Calu3 (cell line): ENCODE results near the gene PURA. TPM values are rescaled to one million over a fixed set of nuclear protein-coding genes. Genes with fewer than 3 reads are reported as not detected.

ENCODE experiments used
- BruUV-seq: library from RNA; stranded (reverse); fragments of 400-500 nt; replicated peaks from 2 replicates; lab custom pipeline; 2021; lab: Mats Ljungman, UMichigan
- CTCF ChIA-PET: fragments of 300-600 bp; sonication (Branson Sonifier 250); formaldehyde crosslinking; loops from one replicate; lab custom pipeline; 2022; ENCODE audit warnings: antibody characterized with exemption; lab: Charles Lee
- DNase-seq: peaks from one replicate; pipeline ENCODE4 v3.0.0; 2022
- H3K27ac Mint-ChIP-seq: one replicate; pipeline ENCODE4 v1.8.0; 2022; ENCODE audit warnings: mixed read lengths; ENCODE audit not compliant: unreplicated experiment
- H3K27me3 Mint-ChIP-seq: one replicate; pipeline ENCODE4 v1.8.0; 2022; ENCODE audit warnings: mixed read lengths; ENCODE audit not compliant: unreplicated experiment
- H3K36me3 Mint-ChIP-seq: one replicate; pipeline ENCODE4 v1.8.0; 2022; ENCODE audit warnings: mild to moderate bottlenecking, moderate library complexity, mixed read lengths; ENCODE audit not compliant: insufficient read depth, unreplicated experiment
- H3K4me1 Mint-ChIP-seq: one replicate; pipeline ENCODE4 v1.8.0; 2022; ENCODE audit warnings: mild to moderate bottlenecking, low read depth, mixed read lengths; ENCODE audit not compliant: unreplicated experiment
- H3K4me3 Mint-ChIP-seq: one replicate; pipeline ENCODE4 v1.8.0; 2022; ENCODE audit warnings: mild to moderate bottlenecking, low read depth, moderate library complexity, mixed read lengths; ENCODE audit not compliant: unreplicated experiment
- H3K9me3 Mint-ChIP-seq: one replicate; pipeline ENCODE4 v1.8.0; 2022; ENCODE audit warnings: low read depth, mixed read lengths; ENCODE audit not compliant: unreplicated experiment
- intact Hi-C: fragments of 100-400 bp; cut with micrococcal nuclease; formaldehyde crosslinking; loops from one replicate; pipeline ENCODE4 v1.10.0; 2022; ENCODE audit not compliant: unreplicated experiment
- total RNA-seq: library from RNA; stranded (reverse); gene quantifications from 2 replicates; pipeline ENCODE4 v1.2.3, GENCODE V29; 2022
- TF ChIP-seq, protein P1 (sequence below): fragments of 200-600 bp; IDR thresholded peaks from one replicate; pipeline ENCODE4 v1.8.0; 2022; ENCODE audit warnings: antibody characterized with exemption; ENCODE audit not compliant: unreplicated experiment

PURA gene
- total RNA-seq, 1 experiment from 2014 or later, result 16.7 TPM

DNA sequence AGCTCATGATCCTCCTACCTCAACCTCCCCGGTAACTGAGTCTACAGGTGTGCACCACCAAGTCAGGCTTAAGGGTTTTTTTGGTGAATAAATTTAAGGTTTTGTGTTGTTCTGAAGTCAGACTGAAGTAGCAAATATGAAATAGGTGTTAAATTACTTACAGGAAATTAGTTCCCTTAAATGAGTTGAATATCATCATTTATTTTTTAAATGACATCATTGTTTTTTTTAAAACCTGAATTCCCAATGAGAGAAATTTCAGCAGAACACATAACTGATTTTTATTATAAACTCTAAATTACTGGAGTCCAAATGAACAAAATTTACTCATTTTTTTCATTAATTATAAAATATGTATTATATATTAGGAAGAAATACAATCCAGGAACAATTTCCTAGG, 37.8 kb upstream of the PURA start:
- peaks cover 14% of the 10 kb centered on the region for H3K27me3 Mint-ChIP-seq
- TF ChIP-seq, protein P1, sequence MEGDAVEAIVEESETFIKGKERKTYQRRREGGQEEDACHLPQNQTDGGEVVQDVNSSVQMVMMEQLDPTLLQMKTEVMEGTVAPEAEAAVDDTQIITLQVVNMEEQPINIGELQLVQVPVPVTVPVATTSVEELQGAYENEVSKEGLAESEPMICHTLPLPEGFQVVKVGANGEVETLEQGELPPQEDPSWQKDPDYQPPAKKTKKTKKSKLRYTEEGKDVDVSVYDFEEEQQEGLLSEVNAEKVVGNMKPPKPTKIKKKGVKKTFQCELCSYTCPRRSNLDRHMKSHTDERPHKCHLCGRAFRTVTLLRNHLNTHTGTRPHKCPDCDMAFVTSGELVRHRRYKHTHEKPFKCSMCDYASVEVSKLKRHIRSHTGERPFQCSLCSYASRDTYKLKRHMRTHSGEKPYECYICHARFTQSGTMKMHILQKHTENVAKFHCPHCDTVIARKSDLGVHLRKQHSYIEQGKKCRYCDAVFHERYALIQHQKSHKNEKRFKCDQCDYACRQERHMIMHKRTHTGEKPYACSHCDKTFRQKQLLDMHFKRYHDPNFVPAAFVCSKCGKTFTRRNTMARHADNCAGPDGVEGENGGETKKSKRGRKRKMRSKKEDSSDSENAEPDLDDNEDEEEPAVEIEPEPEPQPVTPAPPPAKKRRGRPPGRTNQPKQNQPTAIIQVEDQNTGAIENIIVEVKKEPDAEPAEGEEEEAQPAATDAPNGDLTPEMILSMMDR, result no peak
- CTCF ChIA-PET, result interaction anchor here (0.9 to 1.4 kb wide), 4 partner anchors 66 to 270 kb away, joined by 3 to 11 read pairs (median 8); partner anchors contain the start of gene HBEGF
- no peak overlapping the region for H3K4me3 Mint-ChIP-seq
- no peaks in the 10 kb centered on the region for H3K36me3 Mint-ChIP-seq
- no peak overlapping the region for H3K27ac Mint-ChIP-seq
- H3K4me1 Mint-ChIP-seq, result peaks cover 8% of the 10 kb centered on the region
- BruUV-seq, result no TSS peak
- DNase-seq, result no peak
- no peaks in the 10 kb centered on the region for H3K9me3 Mint-ChIP-seq
- intact Hi-C loops, result loop anchor here (5.0 kb wide), 1 partner anchor 281 kb away; no protein-coding TSS in a partner anchor

GRCh38 chr5:140076788-140077187, 37.1 kb upstream of the PURA start:
- Mint-ChIP-seq H3K27ac (no peak overlapping the region), H3K36me3 (no peaks in the 10 kb centered on the region), H3K27me3 (peaks cover 7% of the 10 kb centered on the region), H3K4me1 (peaks cover 8% of the 10 kb centered on the region), H3K4me3 (no peak overlapping the region), H3K9me3 (no peaks in the 10 kb centered on the region)
- intact Hi-C loops, result loop anchor here (5.0 kb wide), 1 partner anchor 281 kb away; no protein-coding TSS in a partner anchor
- no peak for DNase-seq
- TF ChIP-seq, protein P1, result no peak
- no TSS peak for BruUV-seq
- CTCF ChIA-PET, result no interaction called here

GRCh38 chr5:140083120-140083519, 30.8 kb upstream of the PURA start:
- H3K9me3 Mint-ChIP-seq, result no peaks in the 10 kb centered on the region
- TF ChIP-seq, protein P1, result no peak
- no peak overlapping the region for H3K4me3 Mint-ChIP-seq
- no peak for DNase-seq
- intact Hi-C loops, result no loop called here
- H3K36me3 Mint-ChIP-seq, result no peaks in the 10 kb centered on the region
- BruUV-seq, result no TSS peak
- H3K27me3 Mint-ChIP-seq, result peaks cover 32% of the 10 kb centered on the region
- H3K27ac Mint-ChIP-seq, result no peak overlapping the region
- CTCF ChIA-PET, result no interaction called here
- H3K4me1 Mint-ChIP-seq, result peaks cover 13% of the 10 kb centered on the region

DNA sequence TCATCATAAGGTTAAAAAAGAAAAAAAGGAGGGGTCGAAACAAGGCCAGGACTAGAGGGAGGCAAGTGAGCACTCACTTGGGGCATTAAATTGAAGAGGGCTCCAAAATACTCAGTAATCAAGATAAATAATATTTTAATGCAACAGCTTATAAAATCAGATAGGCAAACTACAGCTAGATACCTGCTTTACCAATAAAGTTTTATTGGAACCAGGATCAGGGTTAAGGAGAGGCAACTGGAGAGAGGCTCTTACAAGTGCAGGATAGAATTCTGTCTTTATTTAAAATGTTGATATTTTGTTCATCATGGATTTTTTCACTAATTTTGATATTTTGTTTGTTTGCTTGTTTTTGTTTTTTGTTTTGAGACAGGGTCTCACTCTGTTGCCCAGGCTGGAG, 30.3 kb upstream of the PURA start:
- no peak for DNase-seq
- H3K4me1 Mint-ChIP-seq, result peaks cover 13% of the 10 kb centered on the region
- no peak overlapping the region for H3K4me3 Mint-ChIP-seq
- BruUV-seq, result no TSS peak
- CTCF ChIA-PET, result no interaction called here
- no peaks in the 10 kb centered on the region for H3K9me3 Mint-ChIP-seq
- peaks cover 32% of the 10 kb centered on the region for H3K27me3 Mint-ChIP-seq
- H3K27ac Mint-ChIP-seq, result no peak overlapping the region
- H3K36me3 Mint-ChIP-seq, result no peaks in the 10 kb centered on the region
- TF ChIP-seq, protein P1, result no peak
- intact Hi-C loops, result no loop called here
